ENCODE data around the gene NCBP3. TPM values are rescaled to one million over a fixed set of nuclear protein-coding genes. Genes with fewer than 3 reads are reported as not detected.

The NCBP3 gene, protein sequence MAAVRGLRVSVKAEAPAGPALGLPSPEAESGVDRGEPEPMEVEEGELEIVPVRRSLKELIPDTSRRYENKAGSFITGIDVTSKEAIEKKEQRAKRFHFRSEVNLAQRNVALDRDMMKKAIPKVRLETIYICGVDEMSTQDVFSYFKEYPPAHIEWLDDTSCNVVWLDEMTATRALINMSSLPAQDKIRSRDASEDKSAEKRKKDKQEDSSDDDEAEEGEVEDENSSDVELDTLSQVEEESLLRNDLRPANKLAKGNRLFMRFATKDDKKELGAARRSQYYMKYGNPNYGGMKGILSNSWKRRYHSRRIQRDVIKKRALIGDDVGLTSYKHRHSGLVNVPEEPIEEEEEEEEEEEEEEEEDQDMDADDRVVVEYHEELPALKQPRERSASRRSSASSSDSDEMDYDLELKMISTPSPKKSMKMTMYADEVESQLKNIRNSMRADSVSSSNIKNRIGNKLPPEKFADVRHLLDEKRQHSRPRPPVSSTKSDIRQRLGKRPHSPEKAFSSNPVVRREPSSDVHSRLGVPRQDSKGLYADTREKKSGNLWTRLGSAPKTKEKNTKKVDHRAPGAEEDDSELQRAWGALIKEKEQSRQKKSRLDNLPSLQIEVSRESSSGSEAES
- 26.8 to 33.9 TPM (median 32.0 TPM) in 5 replicates for total RNA-seq (2022; extraction: Qiagen RNA extraction; ENCODE audit: low read depth)

DNA sequence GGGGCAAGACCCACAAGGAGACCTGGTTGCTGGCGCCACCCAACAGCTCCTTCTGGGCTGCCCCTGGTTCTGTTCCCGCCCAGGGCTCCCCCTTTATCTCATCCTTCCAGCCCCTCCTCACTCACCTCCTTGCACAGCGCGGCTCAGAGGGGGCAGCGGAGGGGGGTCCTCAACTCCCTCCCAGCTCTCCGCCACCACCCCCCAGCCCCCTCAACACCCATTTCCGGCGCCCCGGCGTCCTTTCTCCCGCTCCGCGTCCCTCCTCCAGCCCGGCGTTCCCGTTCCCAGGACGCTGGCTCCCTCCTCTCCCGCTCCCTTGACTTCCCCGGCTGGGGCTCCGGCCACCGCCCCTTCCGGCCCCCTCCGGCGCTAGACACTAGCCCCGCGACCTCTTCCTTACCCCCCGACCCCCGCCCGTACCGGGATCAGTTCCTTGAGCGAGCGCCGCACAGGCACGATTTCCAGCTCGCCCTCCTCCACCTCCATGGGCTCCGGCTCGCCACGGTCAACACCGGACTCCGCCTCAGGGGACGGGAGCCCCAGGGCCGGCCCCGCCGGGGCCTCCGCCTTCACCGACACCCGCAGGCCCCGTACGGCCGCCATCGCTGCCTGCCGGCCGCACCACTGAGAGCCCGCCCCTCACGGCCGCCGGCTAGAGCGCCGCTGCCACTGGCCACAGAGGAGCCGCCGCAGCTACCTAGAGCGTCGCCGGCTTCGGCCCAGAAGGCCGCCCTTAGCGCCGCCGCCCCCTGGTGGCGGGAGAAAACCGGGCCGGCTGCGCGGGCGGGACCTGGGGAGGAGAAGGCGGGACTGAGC is at the start of gene NCBP3:
Gene NCBP3 (minus strand): TSS at position 626 of the 816 bp plus-strand sequence. CDS start 23 bp downstream, at position 603.

DNA sequence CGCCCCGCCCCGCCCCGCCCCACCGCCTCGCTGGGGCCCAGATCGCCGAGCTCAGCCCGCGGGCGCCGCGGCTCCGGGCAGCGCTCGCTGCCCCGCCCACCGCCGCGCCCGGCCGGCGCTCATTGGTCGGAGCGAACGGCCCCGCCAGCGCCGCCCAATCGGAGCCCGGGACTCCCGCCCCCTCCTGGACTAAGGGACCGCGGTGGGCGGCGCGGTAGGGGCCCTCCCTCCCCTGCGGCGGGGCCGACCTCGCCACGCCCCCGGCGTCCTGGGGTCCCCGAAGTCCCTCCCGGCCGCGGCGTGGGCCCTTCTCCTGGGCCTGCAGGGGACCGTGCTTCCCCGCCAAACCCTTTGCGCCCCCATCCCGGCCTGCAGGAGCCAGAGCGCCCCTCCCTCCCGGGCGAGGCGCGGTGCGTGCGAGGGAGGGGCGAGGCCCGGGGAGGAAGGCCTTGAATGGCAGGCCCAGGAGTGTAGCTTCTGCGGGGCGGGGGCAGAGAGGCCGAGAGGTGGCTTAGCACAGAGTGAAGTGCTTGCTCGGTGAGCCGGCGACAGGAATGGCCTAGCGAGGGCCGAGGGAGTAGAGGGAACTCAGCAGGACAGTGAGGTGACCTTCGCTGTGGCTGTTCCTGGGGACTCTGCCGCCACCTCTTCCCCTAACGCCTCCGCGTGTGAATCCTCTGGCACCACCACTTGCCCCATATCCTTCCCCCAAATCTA is 47.1 kb upstream of the NCBP3 start, which contains the start of gene CAMKK1:
Gene CAMKK1 (minus strand): TSS at position 51 of the 717 bp plus-strand sequence. CDS start 7,366 bp downstream, outside the sequence.

DNA sequence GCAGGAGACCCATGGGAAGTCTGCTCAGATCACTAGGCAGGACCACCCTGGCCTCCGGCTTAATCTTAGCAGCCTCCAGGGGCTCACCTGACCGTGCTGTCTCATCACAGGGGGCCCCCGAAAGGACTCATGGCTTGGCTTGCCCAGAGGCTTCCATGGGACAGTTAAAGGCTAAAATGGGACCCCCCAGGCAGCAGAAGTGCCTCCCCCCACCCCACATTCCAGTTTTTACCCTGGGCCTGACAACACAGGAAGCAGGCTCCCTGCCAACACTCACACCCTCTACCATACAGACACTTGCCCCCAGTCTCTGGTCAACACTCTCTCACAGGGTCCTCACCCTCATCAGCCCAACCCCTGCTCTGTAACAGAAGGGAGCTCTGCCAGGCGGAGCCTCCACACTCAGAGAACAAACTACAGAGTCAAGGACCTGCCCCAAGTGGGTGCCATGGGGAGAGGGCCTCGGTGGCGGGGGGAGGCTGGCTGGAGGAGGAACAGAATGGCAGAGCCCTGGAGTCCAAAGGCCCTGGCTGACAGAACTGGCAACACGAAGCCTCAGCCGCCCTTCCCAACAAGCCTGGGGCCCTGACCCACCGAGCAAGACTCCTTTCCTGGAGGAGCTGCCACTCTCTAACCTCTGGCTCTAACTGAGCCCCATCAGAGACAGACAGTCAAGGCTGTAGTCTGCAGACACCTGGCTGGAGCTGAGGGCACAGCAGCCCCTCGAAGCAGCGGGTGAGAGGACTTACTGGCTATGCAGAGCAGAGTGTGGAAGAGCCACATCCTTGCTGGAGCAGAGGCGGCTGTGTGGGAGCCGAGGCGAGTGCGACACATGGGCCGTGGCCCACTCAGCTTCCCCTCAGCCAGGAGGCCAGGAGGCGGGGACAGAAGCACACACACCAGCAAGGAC is 45.4 kb downstream of the NCBP3 start, which contains the start of gene ITGAE:
Gene ITGAE (minus strand): TSS at position 827 of the 910 bp plus-strand sequence. CDS start 44 bp downstream, at position 783.

Other genes with a start within 250 kb of the NCBP3 start
- 3.9 to 5.0 TPM (median 4.1 TPM) in 5 replicates for gene TRPV1, start 236.8 kb downstream of the NCBP3 start, total RNA-seq (2022; extraction: Qiagen RNA extraction; ENCODE audit: low read depth)
- 13.3 to 17.9 TPM (median 16.1 TPM) in 5 replicates for gene SHPK, start 210.0 kb downstream of the NCBP3 start, total RNA-seq (2022; extraction: Qiagen RNA extraction; ENCODE audit: low read depth)
- gene CTNS, start 209.5 kb downstream of the NCBP3 start, total RNA-seq (2022; extraction: Qiagen RNA extraction; ENCODE audit: low read depth): 11.7 to 14.5 TPM (median 12.8 TPM) in 5 replicates
- gene TAX1BP3, start 177.7 kb downstream of the NCBP3 start, total RNA-seq (2022; extraction: Qiagen RNA extraction; ENCODE audit: low read depth): 289 to 350 TPM (median 334 TPM) in 5 replicates
- gene EMC6, start 177.4 kb downstream of the NCBP3 start, total RNA-seq (2022; extraction: Qiagen RNA extraction; ENCODE audit: low read depth): 139 to 167 TPM (median 157 TPM) in 5 replicates
- gene P2RX5, start 150.1 kb downstream of the NCBP3 start, total RNA-seq (2022; extraction: Qiagen RNA extraction; ENCODE audit: low read depth): 19.1 to 27.4 TPM (median 24.0 TPM) in 5 replicates
- gene HASPIN, start 122.3 kb downstream of the NCBP3 start, total RNA-seq (2022; extraction: Qiagen RNA extraction; ENCODE audit: low read depth): 12.9 to 15.5 TPM (median 13.7 TPM) in 5 replicates
- 97.4 to 103 TPM (median 99.1 TPM) in 5 replicates for gene ITGAE, start 45.1 kb downstream of the NCBP3 start, total RNA-seq (2022; extraction: Qiagen RNA extraction; ENCODE audit: low read depth)
- gene CAMKK1, start 46.8 kb upstream of the NCBP3 start, total RNA-seq (2022; extraction: Qiagen RNA extraction; ENCODE audit: low read depth): 22.3 to 23.1 TPM (median 22.9 TPM) in 5 replicates
- not detected in 5 replicates for gene P2RX1, start 70.2 kb upstream of the NCBP3 start, total RNA-seq (2022; extraction: Qiagen RNA extraction; ENCODE audit: low read depth)
- 3.8 to 5.4 TPM (median 4.7 TPM) in 5 replicates for gene ATP2A3, start 118.2 kb upstream of the NCBP3 start, total RNA-seq (2022; extraction: Qiagen RNA extraction; ENCODE audit: low read depth)

Data from A549 treated with GW870086 at 1 μM for 4 hours (cell line).